ENCODE measurements around the gene DLK1.

The DLK1 gene

GRCh38 chr14:100693877-100694578 is 32.7 kb upstream of the DLK1 start:
- DNase-seq = no peak

GRCh38 chr14:100694579-100695422 is 31.9 kb upstream of the DLK1 start:
- DNase-seq = no peak

- no peak for DNase-seq
Measured at GRCh38 chr14:100695423-100695738, 31.3 kb upstream of the DLK1 start.

- no peak for DNase-seq
Measured at GRCh38 chr14:100696008-100696407, 30.7 kb upstream of the DLK1 start.

- no peak for DNase-seq
Measured at GRCh38 chr14:100696590-100696989, 30.1 kb upstream of the DLK1 start.

- no peak for DNase-seq
Measured at GRCh38 chr14:100698066-100698465, 28.6 kb upstream of the DLK1 start.

- no peak for DNase-seq
Measured at GRCh38 chr14:100698666-100699448, 27.8 kb upstream of the DLK1 start.

GRCh38 chr14:100701314-100701713 is 25.4 kb upstream of the DLK1 start:
- no peak for DNase-seq

GRCh38 chr14:100702590-100702989 is 24.1 kb upstream of the DLK1 start:
- DNase-seq = no peak

GRCh38 chr14:100703386-100704220 is 23.1 kb upstream of the DLK1 start:
- DNase-seq = no peak

- DNase-seq = no peak
Measured at GRCh38 chr14:100706200-100706599, 20.5 kb upstream of the DLK1 start.

- no peak for DNase-seq
Measured at GRCh38 chr14:100706860-100707259, 19.8 kb upstream of the DLK1 start.

- no peak for DNase-seq
Measured at GRCh38 chr14:100708425-100709288, 18.0 kb upstream of the DLK1 start.

- no peak for DNase-seq
Measured at GRCh38 chr14:100709289-100710284, 17.1 kb upstream of the DLK1 start.

- DNase-seq = no peak
Measured at GRCh38 chr14:100710391-100710790, 16.3 kb upstream of the DLK1 start.

- no peak for DNase-seq
Measured at GRCh38 chr14:100710826-100711462, 15.7 kb upstream of the DLK1 start.

- no peak for DNase-seq
Measured at GRCh38 chr14:100711493-100711892, 15.2 kb upstream of the DLK1 start.

GRCh38 chr14:100712490-100712889 is 14.2 kb upstream of the DLK1 start:
- DNase-seq = no peak

GRCh38 chr14:100713705-100714104 is 13.0 kb upstream of the DLK1 start:
- no peak for DNase-seq
